HepG2 (cell line): ENCODE results near the gene BMERB1. TPM values are rescaled to one million over a fixed set of nuclear protein-coding genes. Genes with fewer than 3 reads are reported as not detected.

Experiments used
- ATAC-seq: fragments of 200-7000 bp; cut with Tn5 transposase; 3 replicates; pipeline ENCODE4 v1.9.1; 2020; ENCODE audit warnings: mild to moderate bottlenecking, moderate library complexity
- BruUV-seq: library from RNA; stranded (reverse); fragments of 400-500 nt; replicated peaks from 2 replicates; lab custom pipeline; 2021; lab: Mats Ljungman, UMichigan
- CTCF ChIA-PET: fragments of 300-600 bp; formaldehyde crosslinking; extraction: SDS; loops from one replicate; lab custom pipeline; 2021; ENCODE audit warnings: low total read pairs, inconsistent platforms, low intra/inter-chr PET ratio; lab: Yijun Ruan, JAX
- POLR2A ChIA-PET: fragments of 350-600 bp; sonication (Branson Sonifier 250); formaldehyde crosslinking; loops from one replicate; lab custom pipeline; 2020; ENCODE audit warnings: antibody characterized with exemption, inconsistent platforms; lab: Yijun Ruan, JAX
- DNase-seq: peaks from one replicate; pipeline ENCODE4 v3.0.0-alpha.2; 2015; ENCODE audit warnings: low spot score
- FAIRE-seq: peaks from 3 replicates; lab custom pipeline; 2011; peaks lifted over from hg19 to GRCh38; lab: Jason Lieb, UNC
- H2AFZ ChIP-seq: one replicate; pipeline ENCODE4 v1.6.1; 2011; ENCODE audit warnings: low read length, inconsistent platforms
- H3K27ac ChIP-seq: fragments of 300-600 bp; 3 replicates; pipeline ENCODE4 v1.8.0; 2011; ENCODE audit warnings: mixed run types, mild to moderate bottlenecking, mixed read lengths, low read length, inconsistent platforms; ENCODE audit not compliant: insufficient read depth; ENCODE audit errors: extremely low read length
- H3K27me3 ChIP-seq, 2 experiments: fragments of 200-600 bp in 1 of 2; 2 replicates in 1 of 2; 3 replicates in 1 of 2; pipeline versions ENCODE4 v1.6.0 to v1.8.0; 2011; ENCODE audit warnings: low read length in 2 of 2, mild to moderate bottlenecking in 2 of 2, moderate library complexity in 2 of 2, inconsistent platforms in 1 of 2; ENCODE audit not compliant: insufficient read depth in 2 of 2, control insufficient read depth in 1 of 2
- H3K36me3 ChIP-seq, 2 experiments: fragments of 200-600 bp in 1 of 2; replicated peaks in 1 of 2; 2 replicates in 1 of 2; 3 replicates in 1 of 2; pipeline versions ENCODE4 v1.5.1 to v1.8.0; 2011; ENCODE audit warnings: low read length in 2 of 2, inconsistent platforms in 1 of 2; ENCODE audit not compliant: insufficient read depth in 2 of 2, control insufficient read depth in 1 of 2
- H3K4me1 ChIP-seq: 2 replicates; pipeline ENCODE4 v1.5.1; 2012; ENCODE audit warnings: low read length, inconsistent platforms; ENCODE audit not compliant: insufficient read depth
- H3K4me2 ChIP-seq: 2 replicates; pipeline ENCODE4 v1.6.0; 2011; ENCODE audit warnings: low read depth, low read length, inconsistent platforms
- H3K4me3 ChIP-seq, 3 experiments: fragments of 200-600 bp in 1 of 3; sonication (generic), shearing (Covaris generic) in 1 of 3; replicated peaks in 1 of 3; 2 replicates each; pipeline ENCODE4 v1.5.1; 2011 to 2016; ENCODE audit warnings: low read length in 3 of 3, inconsistent platforms in 2 of 3, low read depth in 2 of 3, mild to moderate bottlenecking in 2 of 3, control low read depth in 1 of 3, mixed read lengths in 1 of 3; ENCODE audit not compliant: insufficient read depth in 1 of 3
- H3K79me2 ChIP-seq: one replicate; pipeline ENCODE4 v1.6.1; 2011; ENCODE audit warnings: low read length, inconsistent platforms; ENCODE audit not compliant: insufficient read depth
- H3K9ac ChIP-seq: 2 replicates; pipeline ENCODE4 v1.6.0; 2011; ENCODE audit warnings: mild to moderate bottlenecking, low read depth, low read length, inconsistent platforms; ENCODE audit not compliant: insufficient read depth
- H3K9me3 ChIP-seq: 2 replicates; pipeline ENCODE4 v1.5.1; 2012; ENCODE audit warnings: mild to moderate bottlenecking, low read length
- H4K20me1 ChIP-seq: 2 replicates; pipeline ENCODE4 v1.6.0; 2011; ENCODE audit warnings: inconsistent platforms, mild to moderate bottlenecking, low read length, moderate library complexity; ENCODE audit not compliant: insufficient read depth
- HOXA7 ChIP-seq: sonication (generic); formaldehyde crosslinking; IDR thresholded peaks from 2 replicates; pipeline ENCODE4 v1.8.1; 2022; ENCODE audit warnings: mild to moderate bottlenecking, missing genetic modification reagents, moderate library complexity
- ZNF644 ChIP-seq: IDR thresholded peaks from 2 replicates; pipeline ENCODE4 v1.6.1; 2016; ENCODE audit warnings: low read depth
- ZNF839 ChIP-seq: sonication (generic); formaldehyde crosslinking; IDR thresholded peaks from 2 replicates; pipeline ENCODE4 v1.4.0; 2020; ENCODE audit warnings: missing genetic modification reagents, mild to moderate bottlenecking, borderline replicate concordance
- WGBS: methylation state at CpG from one replicate; pipeline ENCODE4 v1.1.6; 2017; ENCODE audit warnings: low lambda C conversion rate; 5-methylcytosine and 5-hydroxymethylcytosine counted together
- in situ Hi-C: cut with HindIII; loops from 2 replicates; pipeline ENCODE4 v1.10.0; 2017; ENCODE audit warnings: low pct_unique_long_range_greater_than_20kb; ENCODE audit not compliant: extremely low pct_ligation_motif_present
- intact Hi-C: fragments of 100-400 bp; cut with micrococcal nuclease; formaldehyde crosslinking; loops from one replicate; pipeline ENCODE4 v1.10.0; 2022; ENCODE audit not compliant: unreplicated experiment
- polyA plus RNA-seq, 8 experiments: library from polyadenylated mRNA; depleted of rRNA in 3 of 8; stranded (reverse) in 7 of 8; unstranded in 1 of 8; fragments of >200 nt; fragmentation: Illumina TruSeq in 4 of 8; extraction: Trizol in 4 of 8; gene quantifications; 2 replicates each; pipeline versions ENCODE4 v1.2.1 to v1.2.3, GENCODE V29; 2011 to 2016; ENCODE audit warnings: low read depth in 4 of 8, missing spikeins in 1 of 8, mixed read lengths in 1 of 8; ENCODE audit not compliant: insufficient read depth in 1 of 8
- total RNA-seq, 5 experiments: library from RNA; depleted of rRNA; stranded (reverse); fragments of >200 nt; fragmentation: Illumina TruSeq; extraction: Trizol; gene quantifications; 2 replicates each; pipeline ENCODE4 v1.2.3, GENCODE V29; 2016; ENCODE audit warnings: low read depth in 1 of 5

BMERB1 gene
- total and polyA plus RNA-seq, 2 of the 13 experiments (the other 11 are each of a cell fraction or from before 2014, with no cell fraction given) = 1.4 TPM

- DNase-seq = no peak
- Histone ChIP-seq H3K79me2 (no peaks in the 10 kb centered on the region), H2AFZ (no peak overlapping the region), H3K27me3 (no peaks in the 10 kb centered on the region), H3K9me3 (no peaks in the 10 kb centered on the region), H3K36me3 (no peaks in the 10 kb centered on the region), H3K27ac (no peak overlapping the region), H3K4me1 (peaks cover 13% of the 10 kb centered on the region), H3K4me2 (no peak overlapping the region), H3K4me3 (no peak overlapping the region), H3K9ac (no peak overlapping the region), H4K20me1 (no peaks in the 10 kb centered on the region)
- no peak for FAIRE-seq
- intact Hi-C loops = no loop called here
- POLR2A ChIA-PET = no interaction called here
- no peak for TF ChIP-seq ZNF839 (CRISPR knock-in tag)
- TF ChIP-seq HOXA7 (CRISPR knock-in tag) = no peak
- in situ Hi-C loops = no loop called here
- BruUV-seq = no TSS peak
- CTCF ChIA-PET = no interaction called here
- ATAC-seq = no peak
- WGBS = 64% methylated on average over 7 of the region's 7 CpGs
These were observed 107.9 kb downstream of the BMERB1 start for GRCh38 chr16:15542261-15542660.

GRCh38 chr16:15542734-15543347 lies 108.5 kb downstream of the BMERB1 start:
- Histone ChIP-seq H3K9ac (no peak overlapping the region), H3K36me3 (no peaks in the 10 kb centered on the region)
- BruUV-seq = no TSS peak
- no peak for TF ChIP-seq ZNF644 (CRISPR knock-in tag)
- TF ChIP-seq, all 625 proteins: peak for 0
- ATAC-seq (no peak), FAIRE-seq (no peak), DNase-seq (no peak)
- Histone ChIP-seq H3K27ac (no peak overlapping the region), H2AFZ (no peak overlapping the region), H3K4me3 (no peak overlapping the region), H3K79me2 (no peaks in the 10 kb centered on the region), H4K20me1 (no peaks in the 10 kb centered on the region), H3K9me3 (no peaks in the 10 kb centered on the region), H3K4me1 (peaks cover 19% of the 10 kb centered on the region), H3K4me2 (no peak overlapping the region), H3K27me3 (no peaks in the 10 kb centered on the region)
- WGBS = 36% methylated on average over 6 of the region's 6 CpGs
- CTCF ChIA-PET = no interaction called here
- intact Hi-C loops = no loop called here
- POLR2A ChIA-PET = no interaction called here
- in situ Hi-C loops = no loop called here
